ENCODE results near the gene PCIF1. TPM values are rescaled to one million over a fixed set of nuclear protein-coding genes. Genes with fewer than 3 reads are reported as not detected.

PCIF1 gene
- total and polyA plus RNA-seq, 9 of the 15 experiments (the other 6 are each of a cell fraction or from before 2014, with no cell fraction given) = 5.8 to 29.4 (median 11.3) TPM

DNA sequence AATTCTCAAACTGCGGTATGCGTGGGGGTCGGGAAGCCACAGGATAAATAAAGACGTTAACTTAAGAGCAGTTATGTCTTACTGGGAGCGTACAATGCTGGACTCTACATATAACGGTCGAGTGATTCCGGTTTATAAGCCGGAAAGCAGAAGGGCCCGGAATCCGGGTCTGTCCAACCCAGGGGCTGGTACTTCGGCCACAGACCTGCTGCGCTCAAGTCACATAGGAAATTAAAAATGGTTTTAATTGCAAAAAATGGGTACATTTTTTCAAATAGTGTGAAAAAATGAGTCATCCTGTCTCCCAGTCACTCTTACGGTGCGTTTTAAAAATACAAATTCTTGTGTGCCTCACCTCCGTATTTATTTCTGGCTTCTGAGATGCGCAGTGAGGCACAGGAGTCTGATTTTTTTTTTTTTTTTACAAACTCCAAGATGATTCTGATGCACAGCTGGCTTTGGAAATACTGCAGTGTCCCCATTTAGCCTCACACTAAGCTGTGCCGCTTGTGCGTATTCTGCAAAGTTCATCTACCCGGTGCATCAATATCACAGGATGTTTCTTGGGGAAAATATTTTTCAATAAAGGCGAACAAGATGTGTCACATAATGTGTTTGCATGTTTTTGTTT, 1.0 kb downstream of the PCIF1 start (continued):
- TF ChIP-seq, protein P1, sequence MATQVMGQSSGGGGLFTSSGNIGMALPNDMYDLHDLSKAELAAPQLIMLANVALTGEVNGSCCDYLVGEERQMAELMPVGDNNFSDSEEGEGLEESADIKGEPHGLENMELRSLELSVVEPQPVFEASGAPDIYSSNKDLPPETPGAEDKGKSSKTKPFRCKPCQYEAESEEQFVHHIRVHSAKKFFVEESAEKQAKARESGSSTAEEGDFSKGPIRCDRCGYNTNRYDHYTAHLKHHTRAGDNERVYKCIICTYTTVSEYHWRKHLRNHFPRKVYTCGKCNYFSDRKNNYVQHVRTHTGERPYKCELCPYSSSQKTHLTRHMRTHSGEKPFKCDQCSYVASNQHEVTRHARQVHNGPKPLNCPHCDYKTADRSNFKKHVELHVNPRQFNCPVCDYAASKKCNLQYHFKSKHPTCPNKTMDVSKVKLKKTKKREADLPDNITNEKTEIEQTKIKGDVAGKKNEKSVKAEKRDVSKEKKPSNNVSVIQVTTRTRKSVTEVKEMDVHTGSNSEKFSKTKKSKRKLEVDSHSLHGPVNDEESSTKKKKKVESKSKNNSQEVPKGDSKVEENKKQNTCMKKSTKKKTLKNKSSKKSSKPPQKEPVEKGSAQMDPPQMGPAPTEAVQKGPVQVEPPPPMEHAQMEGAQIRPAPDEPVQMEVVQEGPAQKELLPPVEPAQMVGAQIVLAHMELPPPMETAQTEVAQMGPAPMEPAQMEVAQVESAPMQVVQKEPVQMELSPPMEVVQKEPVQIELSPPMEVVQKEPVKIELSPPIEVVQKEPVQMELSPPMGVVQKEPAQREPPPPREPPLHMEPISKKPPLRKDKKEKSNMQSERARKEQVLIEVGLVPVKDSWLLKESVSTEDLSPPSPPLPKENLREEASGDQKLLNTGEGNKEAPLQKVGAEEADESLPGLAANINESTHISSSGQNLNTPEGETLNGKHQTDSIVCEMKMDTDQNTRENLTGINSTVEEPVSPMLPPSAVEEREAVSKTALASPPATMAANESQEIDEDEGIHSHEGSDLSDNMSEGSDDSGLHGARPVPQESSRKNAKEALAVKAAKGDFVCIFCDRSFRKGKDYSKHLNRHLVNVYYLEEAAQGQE (IDR thresholded peaks at IDR 0.05; ENCODE audit: borderline replicate concordance) = no peak
- TF ChIP-seq, protein P1 (CRISPR knock-in tag; IDR thresholded peaks at IDR 0.05; ENCODE audit: low read depth) = no peak
- TF ChIP-seq SPI1 (IDR thresholded peaks at IDR 0.05; ENCODE audit: borderline replicate concordance, low read depth, low read length) = peak; percentile 48; the same call in 1 of the 2 replicates
- TF ChIP-seq, protein P2, sequence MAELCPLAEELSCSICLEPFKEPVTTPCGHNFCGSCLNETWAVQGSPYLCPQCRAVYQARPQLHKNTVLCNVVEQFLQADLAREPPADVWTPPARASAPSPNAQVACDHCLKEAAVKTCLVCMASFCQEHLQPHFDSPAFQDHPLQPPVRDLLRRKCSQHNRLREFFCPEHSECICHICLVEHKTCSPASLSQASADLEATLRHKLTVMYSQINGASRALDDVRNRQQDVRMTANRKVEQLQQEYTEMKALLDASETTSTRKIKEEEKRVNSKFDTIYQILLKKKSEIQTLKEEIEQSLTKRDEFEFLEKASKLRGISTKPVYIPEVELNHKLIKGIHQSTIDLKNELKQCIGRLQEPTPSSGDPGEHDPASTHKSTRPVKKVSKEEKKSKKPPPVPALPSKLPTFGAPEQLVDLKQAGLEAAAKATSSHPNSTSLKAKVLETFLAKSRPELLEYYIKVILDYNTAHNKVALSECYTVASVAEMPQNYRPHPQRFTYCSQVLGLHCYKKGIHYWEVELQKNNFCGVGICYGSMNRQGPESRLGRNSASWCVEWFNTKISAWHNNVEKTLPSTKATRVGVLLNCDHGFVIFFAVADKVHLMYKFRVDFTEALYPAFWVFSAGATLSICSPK (IDR thresholded peaks at IDR 0.05; ENCODE audit: borderline replicate concordance) = no peak
- TF ChIP-seq ZNF347 (CRISPR knock-in tag; IDR thresholded peaks at IDR 0.05; ENCODE audit: low read depth) = no peak
- peak; percentile 60; the same call in 1 of the 2 replicates for TF ChIP-seq NFIC (IDR thresholded peaks at IDR 0.05)
- no peak for TF ChIP-seq KLF10 (CRISPR knock-in tag; IDR thresholded peaks at IDR 0.05)
- peak; percentile 40; the same call in 1 of the 2 replicates for TF ChIP-seq BACH1 (tag; IDR thresholded peaks at IDR 0.05)
- peak; percentile 67 for TF ChIP-seq SMAD4 (CRISPR knock-in tag; conservative IDR thresholded peaks at IDR 0.05)
- TF ChIP-seq ZBTB7A (IDR thresholded peaks at IDR 0.05; ENCODE audit: borderline replicate concordance, control insufficient read depth, low read depth, low read length) = no peak; the same call in 1 of the 2 replicates
- TF ChIP-seq MYNN (IDR thresholded peaks at IDR 0.05) = peak; percentile 37; the same call in 1 of the 2 replicates
- TF ChIP-seq MYNN (CRISPR knock-in tag; IDR thresholded peaks at IDR 0.05) = no peak
- no peak for TF ChIP-seq ILF3 (IDR thresholded peaks at IDR 0.05; ENCODE audit: borderline replicate concordance)
- TF ChIP-seq, protein P3, sequence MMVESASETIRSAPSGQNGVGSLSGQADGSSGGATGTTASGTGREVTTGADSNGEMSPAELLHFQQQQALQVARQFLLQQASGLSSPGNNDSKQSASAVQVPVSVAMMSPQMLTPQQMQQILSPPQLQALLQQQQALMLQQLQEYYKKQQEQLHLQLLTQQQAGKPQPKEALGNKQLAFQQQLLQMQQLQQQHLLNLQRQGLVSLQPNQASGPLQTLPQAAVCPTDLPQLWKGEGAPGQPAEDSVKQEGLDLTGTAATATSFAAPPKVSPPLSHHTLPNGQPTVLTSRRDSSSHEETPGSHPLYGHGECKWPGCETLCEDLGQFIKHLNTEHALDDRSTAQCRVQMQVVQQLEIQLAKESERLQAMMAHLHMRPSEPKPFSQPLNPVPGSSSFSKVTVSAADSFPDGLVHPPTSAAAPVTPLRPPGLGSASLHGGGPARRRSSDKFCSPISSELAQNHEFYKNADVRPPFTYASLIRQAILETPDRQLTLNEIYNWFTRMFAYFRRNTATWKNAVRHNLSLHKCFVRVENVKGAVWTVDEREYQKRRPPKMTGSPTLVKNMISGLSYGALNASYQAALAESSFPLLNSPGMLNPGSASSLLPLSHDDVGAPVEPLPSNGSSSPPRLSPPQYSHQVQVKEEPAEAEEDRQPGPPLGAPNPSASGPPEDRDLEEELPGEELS (CRISPR knock-in tag; IDR thresholded peaks at IDR 0.05; ENCODE audit: borderline replicate concordance) = 0 out of 2 replicates have a peak, but pooled peaks have one; percentile 53
- TF ChIP-seq, protein P4, sequence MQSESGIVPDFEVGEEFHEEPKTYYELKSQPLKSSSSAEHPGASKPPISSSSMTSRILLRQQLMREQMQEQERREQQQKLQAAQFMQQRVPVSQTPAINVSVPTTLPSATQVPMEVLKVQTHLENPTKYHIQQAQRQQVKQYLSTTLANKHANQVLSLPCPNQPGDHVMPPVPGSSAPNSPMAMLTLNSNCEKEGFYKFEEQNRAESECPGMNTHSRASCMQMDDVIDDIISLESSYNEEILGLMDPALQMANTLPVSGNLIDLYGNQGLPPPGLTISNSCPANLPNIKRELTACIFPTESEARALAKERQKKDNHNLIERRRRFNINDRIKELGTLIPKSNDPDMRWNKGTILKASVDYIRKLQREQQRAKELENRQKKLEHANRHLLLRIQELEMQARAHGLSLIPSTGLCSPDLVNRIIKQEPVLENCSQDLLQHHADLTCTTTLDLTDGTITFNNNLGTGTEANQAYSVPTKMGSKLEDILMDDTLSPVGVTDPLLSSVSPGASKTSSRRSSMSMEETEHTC (IDR thresholded peaks at IDR 0.05) = no peak

All from K562 (cell line).